Cortex of kidney (tissue), 1 donor: ENCODE data around the gene NFASC.

Experiments
- DNase-seq: peaks from one replicate; lab custom pipeline; 2025; lab: John Stamatoyannopoulos, UW

NFASC gene

GRCh38 chr1:205041998-205042910 is 171.6 kb downstream of the NFASC start:
- DNase-seq, result no peak

DNA sequence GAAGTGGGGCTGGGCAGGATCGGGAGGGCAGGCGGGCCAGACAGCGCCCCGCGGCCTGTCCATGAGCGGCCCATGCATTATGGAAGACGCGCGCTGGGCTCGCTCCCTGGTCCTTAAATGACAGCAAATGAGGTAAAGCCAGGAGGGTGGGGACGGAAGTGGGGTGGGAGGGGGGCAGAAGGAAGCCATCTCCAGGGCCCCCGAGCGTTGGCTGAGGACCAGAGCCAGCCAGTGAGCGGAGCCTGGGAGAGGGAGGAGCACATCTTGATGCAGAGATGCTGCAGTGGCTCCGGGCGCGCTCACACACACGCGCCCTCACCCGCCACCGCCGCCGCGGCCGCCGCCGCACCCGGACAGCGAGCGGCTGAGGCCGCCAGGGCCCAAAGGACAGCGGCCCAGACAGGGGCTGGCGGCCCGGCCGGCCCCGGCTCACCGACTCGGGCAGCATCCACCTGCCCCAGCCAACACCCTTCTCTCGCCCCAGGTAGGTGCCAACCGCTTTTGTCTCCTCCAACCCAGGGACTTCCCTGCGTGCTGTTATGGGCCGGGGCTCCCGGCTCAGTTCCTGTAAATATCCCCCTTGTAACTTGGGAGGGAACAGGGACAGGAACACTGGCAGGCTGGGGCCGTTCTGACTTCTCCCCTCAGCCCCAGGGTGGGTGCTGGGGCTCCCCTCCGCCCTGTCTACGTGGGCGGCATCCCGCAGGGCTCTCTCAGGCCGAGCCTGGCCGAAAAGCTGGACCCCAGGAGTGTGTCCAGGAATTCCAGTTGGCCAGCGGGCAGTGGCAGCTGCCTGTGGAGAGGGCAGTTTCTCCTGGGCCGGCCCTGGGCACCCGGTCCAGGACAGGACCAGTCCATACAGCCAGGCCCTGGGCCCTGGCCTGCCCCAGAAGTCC is 172.5 kb downstream of the NFASC start, which contains the start of gene CNTN2:
TSS of gene CNTN2 (plus strand) at position 302 of the 896 bp plus-strand sequence. CDS start 9,974 bp downstream, outside the sequence.
- no peak for DNase-seq

DNA sequence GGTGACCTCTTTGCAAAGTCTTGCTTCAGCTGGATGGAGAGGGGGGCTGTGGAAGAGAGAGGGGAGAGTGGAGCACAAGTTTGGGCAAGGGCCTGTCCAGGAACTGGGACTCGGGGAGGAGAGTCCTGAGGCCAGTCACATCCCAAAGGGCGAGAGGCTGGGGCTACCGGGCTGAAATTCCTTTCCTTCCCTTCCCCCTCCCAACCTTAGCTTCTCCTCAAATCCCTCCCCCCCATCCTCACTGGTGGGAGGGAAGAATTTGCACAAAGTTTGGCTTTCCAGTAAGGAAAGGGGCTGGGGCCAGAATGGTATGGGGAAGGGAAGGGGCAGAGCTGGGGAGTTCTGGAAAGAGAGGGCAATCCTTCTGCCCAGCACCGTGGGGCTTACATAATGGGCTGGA is 173.2 kb downstream of the NFASC start:
- DNase-seq, result no peak

- no peak for DNase-seq
These were observed 174.1 kb downstream of the NFASC start for GRCh38 chr1:205044741-205045140.

DNA sequence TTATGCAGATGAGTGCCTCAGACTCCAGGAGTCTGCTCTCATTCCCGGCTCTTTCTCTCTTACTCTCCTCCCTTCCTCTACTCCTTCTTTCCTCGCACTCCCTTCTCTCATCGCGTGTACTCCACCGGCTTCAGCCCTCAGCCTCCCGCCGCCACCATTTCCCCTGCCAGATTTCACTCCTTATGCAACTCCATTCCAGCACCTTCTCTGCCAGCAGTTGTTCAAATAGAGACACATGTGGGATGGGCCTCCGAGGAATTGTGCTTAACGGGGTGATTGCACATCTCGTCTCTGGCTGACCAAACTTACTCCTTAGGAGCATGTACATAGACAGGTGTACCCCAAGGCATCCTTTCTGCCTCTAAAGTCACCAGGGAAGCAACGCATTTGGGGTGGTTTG is 174.5 kb downstream of the NFASC start:
- DNase-seq, result no peak

- DNase-seq, result no peak
These were observed 176.2 kb downstream of the NFASC start for GRCh38 chr1:205046870-205047269.

GRCh38 chr1:205047764-205048231 is 177.1 kb downstream of the NFASC start:
- no peak for DNase-seq

DNA sequence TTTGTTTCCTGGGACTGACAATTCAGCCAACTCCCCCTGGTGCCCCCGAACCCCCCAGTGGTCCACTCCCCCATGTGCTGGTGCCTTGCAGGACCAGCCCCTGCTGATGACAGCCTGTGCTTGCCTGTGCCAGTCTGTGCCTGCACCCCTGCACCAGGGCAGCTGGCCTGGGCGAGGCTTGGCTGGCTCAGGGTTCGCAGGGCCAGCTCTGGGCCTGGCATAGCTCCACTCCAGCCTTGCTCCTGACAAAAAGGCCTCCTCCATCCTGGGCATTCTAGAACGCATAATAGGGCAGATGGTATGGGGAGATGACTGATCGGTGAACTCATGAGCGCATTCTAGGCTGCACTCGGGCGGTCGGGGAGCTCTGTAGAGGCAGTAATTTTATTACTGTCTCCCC is 177.7 kb downstream of the NFASC start:
- no peak for DNase-seq

DNA sequence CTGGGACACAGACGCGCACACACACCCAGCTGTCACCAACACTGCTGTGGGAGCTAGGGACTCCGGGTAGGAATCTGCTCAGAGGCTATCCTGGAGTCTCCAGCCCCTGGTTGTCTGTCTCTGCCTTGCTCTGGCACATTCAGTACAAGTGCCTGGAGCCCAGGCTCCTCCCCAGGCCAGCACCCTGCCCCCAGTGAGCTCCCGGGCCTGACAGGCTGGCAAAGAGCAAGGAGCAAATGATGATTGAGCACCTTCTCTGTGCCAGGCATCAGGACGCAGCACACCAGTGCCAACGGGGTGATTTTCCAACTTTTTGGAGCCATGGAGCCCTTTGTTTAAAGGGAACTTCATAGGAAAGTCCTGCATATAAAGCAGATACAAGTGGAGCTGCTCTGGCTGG is 178.8 kb downstream of the NFASC start:
- DNase-seq, result no peak

GRCh38 chr1:205052690-205053089 is 182.0 kb downstream of the NFASC start:
- DNase-seq, result no peak

DNA sequence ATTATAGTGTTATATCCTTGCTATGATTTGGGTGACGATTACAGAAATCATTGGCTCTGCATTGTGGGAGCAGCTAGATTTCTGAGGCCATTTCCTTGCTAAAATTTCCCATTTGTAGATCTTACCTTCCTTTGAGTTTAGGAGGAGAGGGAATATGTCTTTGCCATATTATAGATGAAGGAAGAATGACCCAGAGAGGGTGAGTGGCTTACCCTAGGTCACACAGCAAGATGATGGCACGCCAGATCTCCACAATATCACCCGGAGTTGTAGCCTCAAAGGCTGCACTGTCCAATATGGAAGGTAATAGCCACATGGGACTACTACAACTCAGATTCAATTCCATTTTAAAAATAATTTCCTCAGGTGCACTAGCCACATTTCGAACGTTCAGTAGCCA is 182.6 kb downstream of the NFASC start:
- no peak for DNase-seq

DNA sequence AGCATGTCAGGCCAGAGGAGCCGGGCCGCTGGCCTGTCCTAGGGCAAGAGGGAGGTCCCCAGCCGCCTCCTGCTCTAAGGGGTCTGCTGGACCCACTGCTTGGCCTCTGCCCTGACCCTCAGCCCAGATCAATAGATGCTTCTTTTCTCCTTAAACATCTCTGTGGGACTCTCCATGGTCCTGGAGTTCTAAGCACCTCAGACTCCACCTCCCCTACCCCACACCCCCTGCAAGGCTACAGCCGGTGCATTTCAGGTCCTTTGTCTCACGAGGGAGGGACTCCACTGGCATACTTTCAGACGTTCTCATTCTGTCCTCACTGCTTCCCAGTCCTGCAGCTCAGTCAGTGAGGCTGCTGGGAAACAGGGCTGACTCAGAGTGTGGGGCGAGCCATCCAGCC is 183.4 kb downstream of the NFASC start:
- DNase-seq, result no peak

- DNase-seq, result no peak
These were observed 185.5 kb downstream of the NFASC start for GRCh38 chr1:205056188-205056611.

GRCh38 chr1:205056956-205057568 is 186.4 kb downstream of the NFASC start:
- no peak for DNase-seq

DNA sequence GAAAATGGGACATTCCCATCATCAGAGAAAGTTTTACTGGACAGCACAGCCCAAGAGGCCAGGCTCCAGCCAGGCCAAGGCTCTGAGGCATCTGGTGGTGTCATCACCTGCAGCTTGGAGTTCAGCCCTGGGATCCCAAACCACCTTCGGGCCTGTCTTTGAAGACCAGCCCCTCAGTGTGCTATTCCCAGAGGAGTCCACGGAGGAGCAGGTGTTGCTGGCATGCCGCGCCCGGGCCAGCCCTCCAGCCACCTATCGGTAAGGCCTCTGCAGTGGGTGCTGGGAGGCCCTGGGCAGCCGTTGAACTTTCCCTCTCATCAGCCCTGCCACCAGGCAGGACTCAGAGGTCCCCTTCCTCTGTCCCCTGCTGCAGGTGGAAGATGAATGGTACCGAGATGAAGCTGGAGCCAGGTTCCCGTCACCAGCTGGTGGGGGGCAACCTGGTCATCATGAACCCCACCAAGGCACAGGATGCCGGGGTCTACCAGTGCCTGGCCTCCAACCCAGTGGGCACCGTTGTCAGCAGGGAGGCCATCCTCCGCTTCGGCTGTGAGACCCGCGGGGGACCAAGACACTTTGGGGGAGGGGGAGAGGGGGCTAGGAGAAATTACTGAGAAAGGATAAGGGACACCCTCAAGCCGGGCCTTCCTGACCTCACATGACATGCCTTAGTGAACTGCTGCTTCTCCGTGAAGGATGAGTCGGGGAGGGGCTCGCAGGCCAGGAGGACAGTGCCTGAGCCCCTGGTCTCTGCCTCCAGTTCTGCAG is 187.3 kb downstream of the NFASC start:
- DNase-seq, result no peak

DNA sequence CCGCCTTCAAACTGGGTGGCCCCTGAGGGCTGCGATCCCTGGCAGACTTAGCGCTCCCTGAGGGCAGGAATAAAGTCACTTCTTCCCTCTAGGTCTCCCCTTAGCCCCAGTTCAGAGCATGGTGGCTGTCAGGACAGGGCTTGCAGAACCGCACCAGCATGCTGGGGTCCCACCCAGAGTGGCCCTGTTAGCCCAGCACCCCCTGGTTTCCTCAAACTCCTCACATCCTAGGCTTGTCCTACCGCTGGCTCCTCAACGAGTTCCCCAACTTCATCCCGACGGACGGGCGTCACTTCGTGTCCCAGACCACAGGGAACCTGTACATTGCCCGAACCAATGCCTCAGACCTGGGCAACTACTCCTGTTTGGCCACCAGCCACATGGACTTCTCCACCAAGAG is 188.2 kb downstream of the NFASC start:
- no peak for DNase-seq

GRCh38 chr1:205059660-205060059 is 189.0 kb downstream of the NFASC start:
- no peak for DNase-seq

DNA sequence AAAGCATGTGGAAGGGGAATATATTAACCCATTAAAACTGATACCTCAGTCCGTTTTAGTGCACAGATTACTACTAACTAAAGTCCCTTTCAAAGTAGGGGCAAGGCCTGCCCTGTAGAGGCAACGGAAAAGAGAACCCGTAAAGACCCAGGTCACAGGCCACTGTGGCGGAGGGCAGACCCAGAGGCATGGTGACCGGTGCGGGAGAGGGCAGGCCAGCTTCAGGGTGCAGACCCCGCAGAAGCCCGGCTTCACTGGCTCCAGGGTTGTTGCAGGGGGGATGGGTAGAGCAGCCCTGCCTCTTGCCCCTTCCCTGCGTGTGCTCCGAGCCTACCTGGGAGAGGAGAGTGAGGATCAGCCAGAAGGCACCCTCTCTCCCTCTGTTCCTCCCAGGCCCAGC is 190.1 kb downstream of the NFASC start:
- no peak for DNase-seq

- DNase-seq, result no peak
These were observed 190.6 kb downstream of the NFASC start for GRCh38 chr1:205061227-205061626.

GRCh38 chr1:205061665-205062069 is 191.0 kb downstream of the NFASC start:
- no peak for DNase-seq

- DNase-seq, result no peak
These were observed 191.7 kb downstream of the NFASC start for GRCh38 chr1:205062319-205062718.
